Pancreas (tissue), 10 donors: ENCODE data around the gene PDGFC. TPM values are rescaled to one million over a fixed set of nuclear protein-coding genes. Genes with fewer than 3 reads are reported as not detected.
"Not testable (repeated sequence)": the region's sequence is repeated elsewhere in the genome, so short reads cannot be mapped to it uniquely, and the experiment has no call there.

Experiments used
- ATAC-seq, 4 donors: fragments of 200-7000 bp; cut with Tn5 transposase; one replicate each; pipeline versions ENCODE4 v1.8.0 to v1.9.1; 2020; ENCODE audit warnings: mild to moderate bottlenecking in 4 of 4, moderate library complexity in 4 of 4
- DNase-seq, 6 donors: peaks; one replicate each; pipeline ENCODE4 v3.0.0-alpha.2; 2020
- FAIRE-seq: peaks from 2 replicates; lab custom pipeline; 2012; peaks lifted over from hg19 to GRCh38; lab: Jason Lieb, UNC
- H3K27ac ChIP-seq, 4 donors: fragments of 200-600 bp; sonication (generic); 1 replicate in 3 of 4; 2 replicates in 1 of 4; pipeline versions ENCODE4 v1.5.0 to v1.8.0; 2020
- H3K27me3 ChIP-seq, 4 donors: fragments of 200-600 bp; one replicate each; pipeline ENCODE4 v1.8.0; 2021
- H3K36me3 ChIP-seq, 3 donors: fragments of 200-600 bp; sonication (generic) in 1 of 3; one replicate each; pipeline versions ENCODE4 v1.5.0 to v1.8.0; 2020 to 2021
- H3K4me1 ChIP-seq, 3 donors: fragments of 200-600 bp; one replicate each; pipeline ENCODE4 v1.8.0; 2021
- H3K4me3 ChIP-seq, 4 donors: fragments of 200-600 bp; sonication (generic) in 2 of 4; one replicate each; pipeline versions ENCODE4 v1.5.0 to v1.8.0; 2020 to 2021
- H3K9me3 ChIP-seq, 4 donors: fragments of 200-600 bp; one replicate each; pipeline ENCODE4 v1.8.0; 2021
- WGBS, 2 donors: extraction: QIAGEN DNeasy Blood & Tissue Kit; methylation state at CpG; one replicate each; pipeline ENCODE4 v1.1.7; 2013; 5-methylcytosine and 5-hydroxymethylcytosine counted together
- intact Hi-C, 3 donors: fragments of 100-400 bp; cut with DNase I; formaldehyde crosslinking; loops; one replicate each; pipeline versions ENCODE4 v1.11.1 to v1.14.2; 2022
- polyA plus RNA-seq, 2 donors: library from polyadenylated mRNA; stranded (reverse); fragments of 200-250 nt; gene quantifications; one replicate each; pipeline ENCODE4 v1.2.3, GENCODE V29; 2013
- total RNA-seq, 6 donors: library from RNA; stranded (reverse); fragmentation: NEBNext Ultra II Directional in 4 of 6; extraction: Animal tissue kit (Norgen Biotek cat#: 25700) in 4 of 6; gene quantifications; one replicate each; pipeline versions ENCODE4 v1.2.1 to v1.2.4, GENCODE V29; 2021 to 2023
- TF ChIP-seq, protein P1 (sequence below), 4 donors: fragments of 200-600 bp; sonication (generic) in 3 of 4; IDR thresholded peaks; one replicate each; pipeline versions ENCODE4 v1.5.0 to v1.8.0; 2021; ENCODE audit warnings: antibody characterized with exemption in 4 of 4
- donor health status: healthy with polysubstance abuse.
- donor health status: DM: no; HTN: no; CAD: no; lungs with moderate emphysema.
- donor health status: DM: no; HTN: no; CAD: no.
- donor health status: control.
- donor health status: control.
- donor health status: Bipolar disorder and iron deficiency.
- donor health status: DM: yes; HTN: yes; CAD: no.
- donor health status: DM: no; HTN: no; CAD: no.
- donor health status: DM: no; HTN: no; CAD: no.
- donor health status: DM: yes; HTN: yes; CAD: no.

The PDGFC gene
- total and polyA plus RNA-seq, 8 donors: 4.3 to 32.9 (median 12.9) TPM

DNA sequence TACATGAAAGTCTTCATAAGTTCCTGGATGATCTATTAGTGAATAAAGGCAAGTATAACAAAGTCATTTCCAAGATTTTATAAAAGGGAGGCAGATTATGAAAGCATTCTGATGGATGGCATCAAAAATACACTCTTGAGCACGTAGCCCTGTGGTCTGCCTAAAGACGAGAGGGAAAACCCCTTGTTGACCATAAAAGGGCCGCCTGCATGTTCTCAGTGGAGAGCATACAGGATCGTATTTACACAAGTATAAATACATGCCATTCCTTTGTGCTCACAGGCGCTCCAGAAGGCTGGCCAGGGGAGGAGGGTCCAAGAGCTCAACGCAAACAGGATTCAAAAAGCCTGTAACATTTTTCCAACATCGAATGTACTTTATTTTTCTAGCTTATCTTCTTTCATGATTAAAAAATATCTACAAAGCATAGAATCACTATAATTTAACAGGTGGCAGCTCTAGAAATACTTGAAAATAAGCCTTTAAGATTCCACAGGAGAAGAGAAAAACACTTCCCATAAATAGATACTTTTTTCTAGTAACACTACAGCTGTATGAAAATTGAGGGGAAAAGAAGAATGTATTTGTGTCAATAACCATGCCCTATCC lies 29.6 kb downstream of the PDGFC start:
- WGBS, 2 donors: 3 to 6% methylated on average over 7 of the region's 7 CpGs
- Histone ChIP-seq H3K27ac (peak overlapping the region in 2 of 4 donors; percentile 25 to 28), H3K4me1 (peaks cover 5 to 47% (median 37%) of the 10 kb centered on the region in 3 donors), H3K4me3 (no peak overlapping the region), H3K9me3 (no peaks in the 10 kb centered on the region), H3K27me3 (no peaks in the 10 kb centered on the region), H3K36me3 (no peaks in the 10 kb centered on the region)
- TF ChIP-seq, protein P1, sequence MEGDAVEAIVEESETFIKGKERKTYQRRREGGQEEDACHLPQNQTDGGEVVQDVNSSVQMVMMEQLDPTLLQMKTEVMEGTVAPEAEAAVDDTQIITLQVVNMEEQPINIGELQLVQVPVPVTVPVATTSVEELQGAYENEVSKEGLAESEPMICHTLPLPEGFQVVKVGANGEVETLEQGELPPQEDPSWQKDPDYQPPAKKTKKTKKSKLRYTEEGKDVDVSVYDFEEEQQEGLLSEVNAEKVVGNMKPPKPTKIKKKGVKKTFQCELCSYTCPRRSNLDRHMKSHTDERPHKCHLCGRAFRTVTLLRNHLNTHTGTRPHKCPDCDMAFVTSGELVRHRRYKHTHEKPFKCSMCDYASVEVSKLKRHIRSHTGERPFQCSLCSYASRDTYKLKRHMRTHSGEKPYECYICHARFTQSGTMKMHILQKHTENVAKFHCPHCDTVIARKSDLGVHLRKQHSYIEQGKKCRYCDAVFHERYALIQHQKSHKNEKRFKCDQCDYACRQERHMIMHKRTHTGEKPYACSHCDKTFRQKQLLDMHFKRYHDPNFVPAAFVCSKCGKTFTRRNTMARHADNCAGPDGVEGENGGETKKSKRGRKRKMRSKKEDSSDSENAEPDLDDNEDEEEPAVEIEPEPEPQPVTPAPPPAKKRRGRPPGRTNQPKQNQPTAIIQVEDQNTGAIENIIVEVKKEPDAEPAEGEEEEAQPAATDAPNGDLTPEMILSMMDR (IDR thresholded peaks at IDR 0.05): no peak
- FAIRE-seq (peak; percentile 41), ATAC-seq (peak; percentile 76 to 97 (median 92)), DNase-seq (peak; percentile 28 to 70 (median 42))
- intact Hi-C loops: no loop called here

DNA sequence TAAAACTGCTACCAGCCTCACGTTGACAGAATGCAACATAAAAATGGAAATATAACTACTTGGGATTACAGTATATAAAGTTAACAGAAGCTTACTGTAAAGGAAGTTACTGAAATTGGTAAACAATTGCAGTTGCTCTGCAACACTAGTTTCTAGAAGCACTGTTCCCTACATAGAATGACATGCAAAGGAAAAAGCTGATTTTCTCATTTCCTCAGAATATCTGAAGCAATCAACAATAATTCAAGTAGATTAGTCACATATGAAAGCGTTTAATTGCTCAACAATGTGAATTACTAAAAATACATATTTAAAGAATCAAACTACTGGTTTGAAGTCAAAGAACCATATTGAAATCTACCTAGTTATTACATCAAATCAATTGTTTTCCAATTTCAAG lies 31.8 kb downstream of the PDGFC start:
- Histone ChIP-seq H3K36me3 (no peaks in the 10 kb centered on the region), H3K4me1 (peaks cover 0 to 29% (median 21%) of the 10 kb centered on the region in 3 donors), H3K27ac (no peak overlapping the region), H3K27me3 (no peaks in the 10 kb centered on the region), H3K9me3 (no peaks in the 10 kb centered on the region), H3K4me3 (no peak overlapping the region)
- FAIRE-seq (no peak), ATAC-seq (no peak), DNase-seq (no peak)
- TF ChIP-seq, protein P1 (IDR thresholded peaks at IDR 0.05): no peak
- WGBS, 2 donors: 81 to 88% methylated on average over 2 of the region's 2 CpGs
- intact Hi-C loops: no loop called here

DNA sequence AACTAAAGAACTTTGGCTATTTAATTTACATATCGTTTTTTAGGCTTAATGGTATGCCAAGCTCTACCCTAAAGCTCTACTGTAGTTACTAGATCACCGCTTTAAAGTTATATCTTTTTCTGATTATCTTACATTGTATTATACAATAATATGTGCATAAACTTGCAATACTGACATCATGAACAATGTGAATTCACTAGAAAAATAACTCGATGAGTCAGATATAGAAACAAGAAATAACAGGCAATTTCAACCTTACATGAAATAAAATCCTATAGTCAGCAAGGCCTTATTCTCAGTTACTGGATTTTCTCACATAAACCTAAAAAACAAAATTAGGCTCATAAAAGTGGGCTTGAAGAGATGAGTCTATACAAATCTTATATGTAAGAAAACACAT lies 32.5 kb downstream of the PDGFC start:
- DNase-seq: no peak
- ATAC-seq: no peak
- Histone ChIP-seq H3K4me3 (no peak overlapping the region), H3K9me3 (no peaks in the 10 kb centered on the region), H3K4me1 (peaks cover 0 to 26% (median 21%) of the 10 kb centered on the region in 3 donors), H3K36me3 (no peaks in the 10 kb centered on the region), H3K27me3 (no peaks in the 10 kb centered on the region), H3K27ac (no peak overlapping the region)
- TF ChIP-seq, protein P1 (IDR thresholded peaks at IDR 0.05): no peak
- FAIRE-seq: no peak
- 90 to 92% methylated on average over 3 of the region's 3 CpGs for WGBS, 2 donors
- intact Hi-C loops: no loop called here

DNA sequence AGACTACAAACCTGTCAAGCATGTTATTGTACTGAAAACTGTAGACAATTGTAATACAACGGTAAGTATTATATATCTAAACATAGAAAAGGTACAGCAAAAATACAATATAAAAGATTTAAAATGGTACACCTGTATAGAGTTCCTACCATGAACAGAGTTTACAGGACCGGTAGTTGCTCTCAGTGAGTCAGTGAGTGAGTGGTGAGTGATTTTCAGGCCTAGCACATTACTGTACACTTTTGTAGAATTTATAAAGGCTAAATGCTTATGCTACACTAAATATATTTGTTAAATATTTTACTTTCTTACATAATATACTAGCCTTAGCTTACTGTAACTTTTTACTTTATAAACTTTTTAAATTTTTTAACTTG lies 37.4 kb downstream of the PDGFC start:
- intact Hi-C loops: no loop called here
- no peak overlapping the region for H3K4me3 ChIP-seq
- no peaks in the 10 kb centered on the region for H3K9me3 ChIP-seq
- no peak for FAIRE-seq
- H3K27ac ChIP-seq: peak overlapping the region in 1 of 4 donors; percentile 20
- no peak for ATAC-seq
- no peak for DNase-seq
- H3K36me3 ChIP-seq: no peaks in the 10 kb centered on the region
- no peaks in the 10 kb centered on the region for H3K27me3 ChIP-seq
- TF ChIP-seq, protein P1 (IDR thresholded peaks at IDR 0.05): no peak
- peaks cover 0 to 17% (median 9%) of the 10 kb centered on the region in 3 donors for H3K4me1 ChIP-seq
- WGBS, 2 donors: 85 to 94% methylated on average over 2 of the region's 2 CpGs

DNA sequence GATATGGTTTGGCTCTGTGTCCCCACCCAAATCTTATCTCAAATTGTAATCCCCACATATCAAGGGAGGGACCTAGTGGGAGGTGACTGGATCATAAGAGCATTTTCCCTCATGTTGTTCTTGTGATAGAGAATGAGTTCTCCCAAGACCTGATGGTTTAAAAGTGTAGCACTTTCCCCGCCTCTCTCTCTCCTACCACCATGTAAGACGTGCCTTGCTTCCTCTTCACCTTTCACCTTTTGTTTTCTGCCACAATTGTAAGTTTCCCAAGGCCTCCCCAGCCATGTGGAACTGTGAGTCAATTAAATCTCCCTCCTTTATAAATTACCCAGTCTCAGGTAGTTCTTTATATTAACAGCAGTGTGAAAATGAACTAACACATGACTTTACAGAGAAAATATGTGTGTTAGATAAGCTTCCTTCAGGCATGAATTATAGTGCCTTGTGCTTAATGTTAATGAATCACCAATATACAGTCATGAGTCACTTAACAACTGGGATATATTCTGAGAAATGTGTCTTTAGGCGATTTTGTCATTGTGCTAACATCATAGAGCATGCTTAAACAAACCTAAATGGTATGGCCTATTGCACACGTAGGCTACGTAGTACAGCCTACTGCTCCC lies 37.9 kb downstream of the PDGFC start:
- WGBS, 2 donors: 76 to 81% methylated on average over 5 of the region's 5 CpGs
- TF ChIP-seq, protein P1 (IDR thresholded peaks at IDR 0.05): no peak
- Histone ChIP-seq H3K4me3 (no peak overlapping the region), H3K4me1 (peaks cover 0 to 17% (median 9%) of the 10 kb centered on the region in 3 donors), H3K27ac (peak overlapping the region in 2 of 4 donors; percentile 15 to 20), H3K36me3 (no peaks in the 10 kb centered on the region), H3K9me3 (no peaks in the 10 kb centered on the region), H3K27me3 (no peaks in the 10 kb centered on the region)
- FAIRE-seq (no peak), ATAC-seq (peak in 3 of 4 donors; percentile 31 to 69 (median 62)), DNase-seq (no peak)
- intact Hi-C loops: no loop called here

DNA sequence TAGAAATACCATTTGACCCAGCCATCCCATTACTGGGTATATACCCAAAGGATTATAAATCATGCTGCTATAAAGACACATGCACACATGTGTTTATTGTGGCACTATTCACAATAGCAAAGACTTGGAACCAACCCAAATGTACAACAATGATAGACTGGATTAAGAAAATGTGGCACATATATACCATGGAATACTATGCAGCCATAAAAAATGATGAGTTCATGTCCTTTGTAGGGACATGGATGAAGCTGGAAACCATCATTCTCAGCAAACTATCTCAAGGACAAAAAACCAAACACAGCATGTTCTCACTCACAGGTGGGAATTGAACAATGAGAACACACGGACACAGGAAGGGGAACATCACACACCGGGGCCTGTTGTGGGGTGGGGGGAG lies 39.2 kb downstream of the PDGFC start:
- H3K4me1 ChIP-seq: peaks cover 0 to 17% (median 9%) of the 10 kb centered on the region in 3 donors
- FAIRE-seq, H3K9me3 ChIP-seq, H3K36me3 ChIP-seq, H3K27me3 ChIP-seq, intact Hi-C loops, H3K4me3 ChIP-seq, H3K27ac ChIP-seq, DNase-seq, ATAC-seq: not testable (repeated sequence)
- 88 to 100% methylated on average over 1 to 2 of the region's 2 CpGs for WGBS, 2 donors
